Fibroblast of lung (primary cell): Measurements from ENCODE around the gene MATN1. TPM values are rescaled to one million over a fixed set of nuclear protein-coding genes. Genes with fewer than 3 reads are reported as not detected.

Experiments used
- DNase-seq, 2 donors: peaks; one replicate each; pipeline versions ENCODE4 v3.0.0 to v3.0.0-alpha.2; 2010; ENCODE audit warnings: low read depth in 2 of 2
- H2AFZ ChIP-seq: 2 replicates; pipeline ENCODE4 v1.5.1; 2012; ENCODE audit warnings: low read length, control low read depth, inconsistent platforms
- H3K27ac ChIP-seq: 2 replicates; pipeline ENCODE4 v1.5.1; 2011; ENCODE audit warnings: low read length, control low read depth; ENCODE audit not compliant: insufficient read depth
- H3K27me3 ChIP-seq: 2 replicates; pipeline ENCODE4 v1.5.1; 2011; ENCODE audit warnings: mild to moderate bottlenecking, low read length; ENCODE audit not compliant: control insufficient read depth, insufficient read depth
- H3K36me3 ChIP-seq: 2 replicates; pipeline ENCODE4 v1.5.1; 2011; ENCODE audit warnings: low read length; ENCODE audit not compliant: control insufficient read depth, insufficient read depth
- H3K4me1 ChIP-seq: 2 replicates; pipeline ENCODE4 v1.5.1; 2011; ENCODE audit warnings: low read length; ENCODE audit not compliant: control insufficient read depth, insufficient read depth; ENCODE audit errors: extremely low read depth
- H3K4me2 ChIP-seq: 2 replicates; pipeline ENCODE4 v1.5.1; 2011; ENCODE audit warnings: low read length, control low read depth; ENCODE audit not compliant: insufficient read depth; ENCODE audit errors: extremely low read depth
- H3K4me3 ChIP-seq, 4 experiments: fragments of 200-600 bp in 1 of 4; sonication (generic) in 1 of 4; replicated peaks in 1 of 4; 2 replicates each; pipeline ENCODE4 v1.5.1; 2011 to 2016; ENCODE audit warnings: low read length in 4 of 4, low read depth in 3 of 4, mild to moderate bottlenecking in 3 of 4, control low read depth in 2 of 4, inconsistent platforms in 1 of 4, mixed read lengths in 1 of 4; ENCODE audit not compliant: insufficient read depth in 1 of 4; ENCODE audit errors: control extremely low read depth in 1 of 4
- H3K79me2 ChIP-seq: 2 replicates; pipeline ENCODE4 v1.5.1; 2012; ENCODE audit warnings: mild to moderate bottlenecking, low read length, inconsistent platforms; ENCODE audit not compliant: control insufficient read depth, insufficient read depth
- H3K9ac ChIP-seq: 2 replicates; pipeline ENCODE4 v1.5.1; 2011; ENCODE audit warnings: mild to moderate bottlenecking, low read length, control low read depth; ENCODE audit not compliant: insufficient read depth
- H3K9me3 ChIP-seq: 2 replicates; pipeline ENCODE4 v1.5.1; 2012; ENCODE audit warnings: low read depth, low read length; ENCODE audit not compliant: control insufficient read depth, insufficient read depth
- H4K20me1 ChIP-seq: 2 replicates; pipeline ENCODE4 v1.5.1; 2011; ENCODE audit warnings: low read length; ENCODE audit not compliant: control insufficient read depth, insufficient read depth; ENCODE audit errors: extremely low read depth
- EZH2 ChIP-seq: IDR thresholded peaks from 2 replicates; pipeline ENCODE4 v1.5.1; 2012; ENCODE audit warnings: low read length, control low read depth, mild to moderate bottlenecking; ENCODE audit errors: missing control alignments
- polyA plus RNA-seq, 2 donors: library from polyadenylated mRNA; depleted of rRNA in 1 of 2; stranded (reverse) in 1 of 2; unstranded in 1 of 2; fragments of >200 nt; gene quantifications; 2 replicates each; pipeline ENCODE4 v1.2.1, GENCODE V29; 2011 to 2012; ENCODE audit warnings: missing spikeins in 1 of 2
- total RNA-seq: library from RNA; depleted of rRNA; stranded (reverse); fragments of >200 nt; gene quantifications from 2 replicates; pipeline ENCODE4 v1.2.1, GENCODE V29; 2014
- TF ChIP-seq, protein P1 (sequence below), 2 donors: IDR thresholded peaks in 1 of 2; conservative IDR thresholded peaks in 1 of 2; 1 replicate in 1 of 2; 2 replicates in 1 of 2; pipeline ENCODE4 v1.5.1; 2011 to 2012; ENCODE audit warnings: low read length in 2 of 2, control low read depth in 1 of 2, inconsistent platforms in 1 of 2, low read depth in 1 of 2, mild to moderate bottlenecking in 1 of 2

MATN1 gene
- total and polyA plus RNA-seq, 2 donors (not counting 1 experiment from before 2014, with no cell fraction given) = not detected

DNA sequence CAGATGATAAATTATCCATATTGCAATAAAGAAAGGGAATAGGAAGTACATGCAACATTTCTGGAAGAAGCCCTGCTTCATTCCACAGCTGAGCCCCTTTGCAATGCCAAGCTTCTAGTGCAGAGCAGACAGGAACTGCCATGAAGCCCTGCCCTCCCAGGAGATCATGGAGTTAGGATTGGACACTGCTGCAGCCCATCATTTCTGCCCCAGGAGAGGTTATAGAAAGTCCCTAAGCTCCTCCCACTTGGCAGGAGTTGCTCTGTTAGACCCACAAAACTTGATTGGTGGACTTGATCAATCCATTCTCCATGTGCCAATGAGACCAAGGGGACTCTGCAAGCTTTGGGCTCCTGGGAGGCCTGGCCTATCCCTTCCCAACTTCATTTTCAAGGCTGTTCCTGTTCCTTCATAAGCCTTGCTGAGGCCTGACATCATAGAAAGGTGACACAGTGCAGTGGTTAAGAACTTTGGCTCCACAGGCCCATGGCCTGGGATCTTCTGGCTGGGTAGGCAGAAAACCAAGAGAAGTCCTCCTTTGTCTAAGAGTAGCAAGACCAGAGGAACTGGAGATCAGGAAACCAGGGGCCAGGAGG is 35.5 kb upstream of the MATN1 start:
- no peak overlapping the region for H3K4me2 ChIP-seq
- no peak overlapping the region for H3K27ac ChIP-seq
- H3K4me3 ChIP-seq = no peak overlapping the region
- H3K4me1 ChIP-seq = peaks cover 12% of the 10 kb centered on the region
- no peaks in the 10 kb centered on the region for H3K9me3 ChIP-seq
- no peaks in the 10 kb centered on the region for H3K36me3 ChIP-seq
- TF ChIP-seq EZH2 = no peak
- TF ChIP-seq, protein P1, sequence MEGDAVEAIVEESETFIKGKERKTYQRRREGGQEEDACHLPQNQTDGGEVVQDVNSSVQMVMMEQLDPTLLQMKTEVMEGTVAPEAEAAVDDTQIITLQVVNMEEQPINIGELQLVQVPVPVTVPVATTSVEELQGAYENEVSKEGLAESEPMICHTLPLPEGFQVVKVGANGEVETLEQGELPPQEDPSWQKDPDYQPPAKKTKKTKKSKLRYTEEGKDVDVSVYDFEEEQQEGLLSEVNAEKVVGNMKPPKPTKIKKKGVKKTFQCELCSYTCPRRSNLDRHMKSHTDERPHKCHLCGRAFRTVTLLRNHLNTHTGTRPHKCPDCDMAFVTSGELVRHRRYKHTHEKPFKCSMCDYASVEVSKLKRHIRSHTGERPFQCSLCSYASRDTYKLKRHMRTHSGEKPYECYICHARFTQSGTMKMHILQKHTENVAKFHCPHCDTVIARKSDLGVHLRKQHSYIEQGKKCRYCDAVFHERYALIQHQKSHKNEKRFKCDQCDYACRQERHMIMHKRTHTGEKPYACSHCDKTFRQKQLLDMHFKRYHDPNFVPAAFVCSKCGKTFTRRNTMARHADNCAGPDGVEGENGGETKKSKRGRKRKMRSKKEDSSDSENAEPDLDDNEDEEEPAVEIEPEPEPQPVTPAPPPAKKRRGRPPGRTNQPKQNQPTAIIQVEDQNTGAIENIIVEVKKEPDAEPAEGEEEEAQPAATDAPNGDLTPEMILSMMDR (conservative IDR thresholded peaks at IDR 0.05 in 1 of 2, IDR thresholded peaks at IDR 0.05 in 1 of 2; ENCODE audit: low read depth in 1 of 2, low read length in 2 of 2) = no peak
- no peak overlapping the region for H2AFZ ChIP-seq
- no peaks in the 10 kb centered on the region for H4K20me1 ChIP-seq
- no peaks in the 10 kb centered on the region for H3K79me2 ChIP-seq
- H3K27me3 ChIP-seq = peaks cover 4% of the 10 kb centered on the region
- peak; percentile 33 to 35 for DNase-seq
- no peak overlapping the region for H3K9ac ChIP-seq

DNA sequence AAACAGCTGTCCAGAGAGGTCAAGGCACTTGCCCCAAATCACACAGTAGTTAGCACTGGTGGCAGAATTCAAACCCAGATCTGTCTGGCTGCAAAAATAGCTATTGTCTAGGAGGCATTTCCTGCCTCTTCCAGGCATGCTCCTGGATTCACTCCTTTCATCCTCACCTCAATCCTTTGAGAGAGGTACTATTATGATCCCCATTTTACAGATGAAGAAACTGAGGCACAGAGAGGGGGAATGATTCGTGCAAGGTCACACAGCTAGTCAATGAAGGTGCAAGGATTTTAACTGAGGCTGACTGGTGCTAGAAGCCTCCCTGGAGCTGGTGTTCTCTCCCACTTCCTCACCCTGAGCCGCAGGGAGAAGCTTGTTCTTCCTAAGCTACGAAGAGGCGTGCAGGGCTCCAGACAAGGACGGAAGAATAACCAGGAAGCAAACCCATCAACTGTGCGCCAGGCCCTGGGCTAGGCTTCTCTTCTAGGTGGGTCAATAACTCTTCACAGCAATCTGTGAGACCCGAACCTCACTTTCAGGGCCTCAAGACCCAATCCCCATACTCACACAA is 34.8 kb upstream of the MATN1 start:
- Histone ChIP-seq H3K27me3 (peaks cover 6% of the 10 kb centered on the region), H3K4me3 (no peak overlapping the region), H2AFZ (no peak overlapping the region), H3K9ac (no peak overlapping the region), H3K27ac (no peak overlapping the region), H3K9me3 (no peaks in the 10 kb centered on the region), H3K4me1 (peaks cover 12% of the 10 kb centered on the region), H3K79me2 (no peaks in the 10 kb centered on the region), H3K36me3 (no peaks in the 10 kb centered on the region), H4K20me1 (no peaks in the 10 kb centered on the region), H3K4me2 (no peak overlapping the region)
- DNase-seq = no peak
- no peak for TF ChIP-seq EZH2
- TF ChIP-seq, protein P1 (conservative IDR thresholded peaks at IDR 0.05 in 1 of 2, IDR thresholded peaks at IDR 0.05 in 1 of 2; ENCODE audit: low read depth in 1 of 2, low read length in 2 of 2) = no peak

DNA sequence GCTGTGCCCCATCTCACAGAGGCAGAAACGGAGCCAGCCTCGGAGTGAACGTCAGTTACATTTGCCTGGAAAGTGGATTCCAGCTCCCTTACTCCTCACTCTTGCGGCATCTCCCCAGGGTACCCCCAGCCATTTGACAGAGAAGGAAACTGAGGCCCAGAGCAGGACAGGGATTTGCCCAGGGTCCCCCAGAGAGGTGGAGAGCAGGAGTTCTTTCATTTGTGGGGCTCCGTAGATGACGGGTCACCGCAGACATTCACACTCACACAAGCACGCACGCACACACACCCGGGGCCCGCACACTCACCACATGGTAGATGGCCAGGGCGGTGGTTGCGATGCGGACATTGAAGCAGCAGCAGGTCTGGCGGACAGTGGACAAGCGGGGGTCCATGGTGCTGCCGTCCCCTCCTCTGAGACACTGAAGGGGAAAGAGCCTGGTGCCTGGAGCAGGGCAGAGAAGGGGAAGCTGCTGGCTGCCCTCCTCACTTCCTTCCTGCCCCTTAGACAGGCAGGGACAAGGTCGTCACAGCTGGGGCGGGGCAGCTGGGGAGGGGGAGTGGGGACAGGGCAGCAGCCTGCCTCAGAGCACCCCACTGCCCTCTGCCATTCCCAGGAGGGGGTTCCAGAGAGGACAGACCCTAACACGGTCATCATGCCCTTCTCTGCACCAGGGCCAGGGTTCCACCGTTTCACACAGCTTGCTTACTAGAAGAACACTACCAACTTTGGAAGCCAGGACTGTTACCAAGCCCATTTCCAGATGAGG is 34.2 kb upstream of the MATN1 start, which contains the start of gene LAPTM5:
TSS of gene LAPTM5 (minus strand) at position 423 of the 769 bp plus-strand sequence. CDS start at position 394, 29 bp downstream.
- H3K36me3 ChIP-seq = no peaks in the 10 kb centered on the region
- TF ChIP-seq EZH2 = no peak
- TF ChIP-seq, protein P1 (conservative IDR thresholded peaks at IDR 0.05 in 1 of 2, IDR thresholded peaks at IDR 0.05 in 1 of 2; ENCODE audit: low read depth in 1 of 2, low read length in 2 of 2) = no peak
- peaks cover 2% of the 10 kb centered on the region for H3K27me3 ChIP-seq
- no peak within 1 kb of the TSS for H3K9ac ChIP-seq
- DNase-seq = no peak
- no peaks in the 10 kb centered on the region for H3K9me3 ChIP-seq
- peak within 1 kb of the TSS; percentile 18 for H2AFZ ChIP-seq
- H4K20me1 ChIP-seq = no peaks in the 10 kb centered on the region
- peak within 1 kb of the TSS; percentile 56 for H3K4me2 ChIP-seq
- peaks cover 12% of the 10 kb centered on the region for H3K4me1 ChIP-seq
- peak within 1 kb of the TSS; percentile 55 for H3K27ac ChIP-seq
- H3K4me3 ChIP-seq = no peak within 1 kb of the TSS
- no peaks in the 10 kb centered on the region for H3K79me2 ChIP-seq
